IMR-90 (cell line): ENCODE data around the gene SESN2. TPM values are rescaled to one million over a fixed set of nuclear protein-coding genes. Genes with fewer than 3 reads are reported as not detected.

ENCODE experiments used
- ATAC-seq: fragments of 200-7000 bp; cut with Tn5 transposase; 2 replicates; pipeline ENCODE4 v1.9.1; 2020; ENCODE audit warnings: low read depth, mild to moderate bottlenecking, moderate library complexity
- BruUV-seq: library from RNA; stranded (reverse); fragments of 400-500 nt; replicated peaks from 2 replicates; lab custom pipeline; 2021; lab: Mats Ljungman, UMichigan
- CTCF ChIA-PET: fragments of 300-600 bp; formaldehyde crosslinking; extraction: SDS; loops from one replicate; lab custom pipeline; 2021; ENCODE audit warnings: antibody characterized with exemption; lab: Yijun Ruan, JAX
- POLR2A ChIA-PET: fragments of 300-600 bp; sonication (Branson Sonifier 250); formaldehyde crosslinking; loops from one replicate; lab custom pipeline; 2022; ENCODE audit warnings: antibody characterized with exemption; ENCODE audit not compliant: unreplicated experiment; lab: Charles Lee
- DNase-seq: peaks from one replicate; pipeline ENCODE4 v3.0.0; 2013
- H2AFZ ChIP-seq: replicated peaks from 2 replicates; pipeline ENCODE3; 2013; ENCODE audit warnings: low read length, mild to moderate bottlenecking; ENCODE audit not compliant: poor library complexity
- H2AK5ac ChIP-seq: 2 replicates; pipeline ENCODE4 v1.6.1; 2013; ENCODE audit warnings: low read depth, low read length, inconsistent platforms
- H2AK9ac ChIP-seq: replicated peaks from 2 replicates; pipeline ENCODE3; 2013; ENCODE audit warnings: mild to moderate bottlenecking, low read depth, low read length, moderate library complexity; ENCODE audit not compliant: poor library complexity
- H2BK120ac ChIP-seq: 2 replicates; pipeline ENCODE4 v1.6.1; 2013; ENCODE audit warnings: low read depth, low read length, inconsistent platforms
- H2BK15ac ChIP-seq: 3 replicates; pipeline ENCODE4 v1.6.1; 2013; ENCODE audit warnings: low read depth, low read length, inconsistent platforms
- H2BK20ac ChIP-seq: 2 replicates; pipeline ENCODE4 v1.6.1; 2013; ENCODE audit warnings: low read depth, mild to moderate bottlenecking, inconsistent platforms, low read length, moderate library complexity
- H2BK5ac ChIP-seq: 2 replicates; pipeline ENCODE4 v1.6.1; 2013; ENCODE audit warnings: mild to moderate bottlenecking, low read depth, low read length, inconsistent platforms; ENCODE audit not compliant: poor library complexity, severe bottlenecking
- H3K14ac ChIP-seq: replicated peaks from 2 replicates; pipeline ENCODE4 v1.6.1; 2013; ENCODE audit warnings: low read depth, low read length, inconsistent platforms
- H3K18ac ChIP-seq: 2 replicates; pipeline ENCODE4 v1.6.1; 2013; ENCODE audit warnings: low read depth, low read length, control low read depth
- H3K23ac ChIP-seq: 2 replicates; pipeline ENCODE4 v1.6.1; 2013; ENCODE audit warnings: low read depth, low read length, inconsistent platforms
- H3K27ac ChIP-seq: 2 replicates; pipeline ENCODE4 v1.5.1; 2013; ENCODE audit warnings: mild to moderate bottlenecking, control low read depth, low read length; ENCODE audit not compliant: insufficient read depth
- H3K27me3 ChIP-seq: 2 replicates; pipeline ENCODE4 v1.6.1; 2013; ENCODE audit warnings: low read length; ENCODE audit not compliant: control insufficient read depth, insufficient read depth
- H3K36me3 ChIP-seq: 2 replicates; pipeline ENCODE4 v1.6.1; 2013; ENCODE audit warnings: low read length, mixed read lengths; ENCODE audit not compliant: control insufficient read depth, insufficient read depth
- H3K4ac ChIP-seq: 2 replicates; pipeline ENCODE4 v1.6.1; 2013; ENCODE audit warnings: low read depth, low read length, inconsistent platforms
- H3K4me1 ChIP-seq: 2 replicates; pipeline ENCODE4 v1.6.1; 2013; ENCODE audit warnings: low read length, mixed read lengths; ENCODE audit not compliant: control insufficient read depth, insufficient read depth
- H3K4me2 ChIP-seq: 2 replicates; pipeline ENCODE4 v1.6.1; 2013; ENCODE audit warnings: low read depth, mild to moderate bottlenecking, control low read depth, low read length, moderate library complexity
- H3K4me3 ChIP-seq: 2 replicates; pipeline ENCODE4 v1.5.1; 2013; ENCODE audit warnings: low read depth, mild to moderate bottlenecking, control low read depth, low read length, moderate library complexity; ENCODE audit not compliant: insufficient read depth
- H3K56ac ChIP-seq: 2 replicates; pipeline ENCODE4 v1.6.1; 2013; ENCODE audit warnings: low read length, inconsistent platforms; ENCODE audit not compliant: insufficient read depth; ENCODE audit errors: extremely low read depth
- H3K79me1 ChIP-seq, 2 experiments: 2 replicates each; pipeline ENCODE4 v1.6.1; 2013; ENCODE audit warnings: low read length in 2 of 2, inconsistent platforms in 1 of 2, low read depth in 1 of 2
- H3K9ac ChIP-seq: 2 replicates; pipeline ENCODE4 v1.6.1; 2013; ENCODE audit warnings: low read depth, low read length, control low read depth
- H3K9me1 ChIP-seq: 2 replicates; pipeline ENCODE4 v1.6.1; 2013; ENCODE audit warnings: low read length, inconsistent platforms; ENCODE audit not compliant: insufficient read depth
- H3K9me3 ChIP-seq: 2 replicates; pipeline ENCODE4 v1.6.1; 2013; ENCODE audit warnings: low read length; ENCODE audit not compliant: control insufficient read depth, insufficient read depth
- H4K20me1 ChIP-seq: 2 replicates; pipeline ENCODE4 v1.6.1; 2013; ENCODE audit warnings: low read length, inconsistent platforms; ENCODE audit not compliant: insufficient read depth
- H4K5ac ChIP-seq: 2 replicates; pipeline ENCODE4 v1.6.1; 2013; ENCODE audit warnings: mild to moderate bottlenecking, low read depth, low read length, control low read depth
- H4K8ac ChIP-seq, 2 experiments: 2 replicates each; pipeline ENCODE4 v1.6.1; 2013; ENCODE audit warnings: low read depth in 2 of 2, low read length in 2 of 2, control low read depth in 1 of 2, inconsistent platforms in 1 of 2
- H4K91ac ChIP-seq: 2 replicates; pipeline ENCODE4 v1.6.1; 2013; ENCODE audit warnings: low read depth, low read length, inconsistent platforms; ENCODE audit not compliant: insufficient read depth
- CEBPB ChIP-seq: IDR thresholded peaks from 2 replicates; pipeline ENCODE4 v1.6.1; 2012; ENCODE audit warnings: low read depth, low read length, improper control_type of control experiment
- CHD1 ChIP-seq: IDR thresholded peaks from 2 replicates; pipeline ENCODE4 v1.6.1; 2012; ENCODE audit warnings: low read depth, low read length, improper control_type of control experiment
- FOS ChIP-seq: fragments of 150-350 bp; IDR thresholded peaks from 2 replicates; pipeline ENCODE4 v1.6.1; 2016; ENCODE audit warnings: low read depth, low read length
- MAFK ChIP-seq: IDR thresholded peaks from 2 replicates; pipeline ENCODE4 v1.6.1; 2012; ENCODE audit warnings: low read depth, low read length, improper control_type of control experiment
- MAZ ChIP-seq: IDR thresholded peaks from 2 replicates; pipeline ENCODE4 v1.6.1; 2012; ENCODE audit warnings: low read depth, mild to moderate bottlenecking, low read length, improper control_type of control experiment, moderate library complexity, borderline replicate concordance
- MXI1 ChIP-seq: IDR thresholded peaks from 2 replicates; pipeline ENCODE4 v1.6.1; 2012; ENCODE audit warnings: low read depth, mild to moderate bottlenecking, low read length, moderate library complexity, borderline replicate concordance
- POLR2A ChIP-seq: IDR thresholded peaks from 2 replicates; pipeline ENCODE4 v1.6.1; 2012; ENCODE audit warnings: mild to moderate bottlenecking, low read depth, low read length
- RAD21 ChIP-seq: IDR thresholded peaks from 2 replicates; pipeline ENCODE4 v1.6.1; 2012; ENCODE audit warnings: low read length, improper control_type of control experiment
- SMC3 ChIP-seq: fragments of 150-350 bp; IDR thresholded peaks from 2 replicates; pipeline ENCODE4 v1.6.1; 2016; ENCODE audit warnings: low read depth, mild to moderate bottlenecking, antibody characterized with exemption, low read length, moderate library complexity
- WGBS, 2 experiments: methylation state at CpG; one replicate each; pipeline versions ENCODE4 v1.1.5 to v1.1.7; 2013; ENCODE audit warnings: missing lambda C conversion rate in 2 of 2; ENCODE audit not compliant: insufficient read length in 1 of 2; ENCODE audit errors: extremely low coverage in 2 of 2; 5-methylcytosine and 5-hydroxymethylcytosine counted together
- dilution Hi-C: fragments of 300-500 bp; cut with HindIII; formaldehyde crosslinking; loops from one replicate; pipeline ENCODE4 v1.14.3; 2018; ENCODE audit warnings: low sequenced_read_pairs; ENCODE audit not compliant: unreplicated experiment
- in situ Hi-C: fragments of 300-500 bp; cut with MboI; formaldehyde crosslinking; loops from 3 replicates; pipeline ENCODE4 v1.14.3; 2019; ENCODE audit warnings: low sequenced_read_pairs, inconsistent platforms, mixed read lengths
- intact Hi-C: fragments of 100-400 bp; cut with micrococcal nuclease; formaldehyde crosslinking; loops from 2 replicates; pipeline ENCODE4 v1.10.0; 2022
- polyA plus RNA-seq, 3 experiments: library from polyadenylated mRNA; depleted of rRNA; stranded (reverse); fragments of >200 nt; gene quantifications; 2 replicates each; pipeline ENCODE4 v1.2.3, GENCODE V29; 2012; ENCODE audit warnings: low replicate concordance in 1 of 3
- total RNA-seq: library from RNA; depleted of rRNA; stranded (reverse); fragments of >200 nt; gene quantifications from 2 replicates; pipeline ENCODE4 v1.2.3, GENCODE V29; 2012
- TF ChIP-seq, protein P1 (sequence below): fragments of 150-350 bp; IDR thresholded peaks from 2 replicates; pipeline ENCODE4 v1.6.1; 2017; ENCODE audit warnings: mild to moderate bottlenecking, antibody characterized with exemption, low read length, low read depth
- TF ChIP-seq, protein P2 (sequence below): fragments of 150-350 bp; IDR thresholded peaks from 2 replicates; pipeline ENCODE4 v1.6.1; 2016; ENCODE audit warnings: low read depth, mild to moderate bottlenecking, low read length, moderate library complexity, borderline replicate concordance

Gene SESN2
- total and polyA plus RNA-seq, 2 of the 4 experiments (the other 2 are of a cell fraction), result 10.2 to 20.9 TPM

DNA sequence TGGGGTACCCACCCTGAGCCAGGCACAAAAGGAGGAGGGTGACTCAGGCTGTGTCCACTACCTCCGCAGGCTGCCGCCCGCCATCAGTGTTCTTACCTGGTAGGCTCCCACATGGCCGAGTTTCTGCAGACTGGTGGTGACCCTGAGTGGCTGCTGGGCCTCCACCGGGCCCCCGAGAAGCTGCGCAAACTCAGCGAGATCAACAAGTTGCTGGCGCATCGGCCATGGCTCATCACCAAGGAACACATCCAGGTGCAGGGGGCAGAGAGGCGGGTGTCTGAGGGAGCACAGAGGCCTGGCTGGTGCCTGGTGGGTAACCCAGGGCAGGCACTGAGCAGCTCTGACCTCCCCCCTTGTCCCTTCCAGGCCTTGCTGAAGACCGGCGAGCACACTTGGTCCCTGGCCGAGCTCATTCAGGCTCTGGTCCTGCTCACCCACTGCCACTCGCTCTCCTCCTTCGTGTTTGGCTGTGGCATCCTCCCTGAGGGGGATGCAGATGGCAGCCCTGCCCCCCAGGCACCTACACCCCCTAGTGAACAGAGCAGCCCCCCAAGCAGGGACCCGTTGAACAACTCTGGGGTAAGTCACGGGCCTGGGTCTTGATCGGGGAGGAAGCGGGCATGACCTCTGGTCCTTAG, 13.0 kb downstream of the SESN2 start:
- Histone ChIP-seq H2BK5ac (no peak overlapping the region), H3K9ac (no peak overlapping the region), H3K79me1 (peaks cover 39 to 81% of the 10 kb centered on the region in 2 experiments), H3K23ac (no peak overlapping the region), H2BK20ac (no peak overlapping the region), H2BK120ac (no peak overlapping the region), H3K18ac (no peak overlapping the region), H4K8ac (no peak overlapping the region), H2BK15ac (no peak overlapping the region), H3K9me3 (no peaks in the 10 kb centered on the region), H3K14ac (no peak overlapping the region), H3K27me3 (no peaks in the 10 kb centered on the region), H2AK9ac (no peak overlapping the region), H3K4ac (no peak overlapping the region), H4K91ac (no peak overlapping the region), H4K20me1 (peaks cover 84% of the 10 kb centered on the region), H4K5ac (no peak overlapping the region), H2AK5ac (no peak overlapping the region), H3K4me2 (no peak overlapping the region), H3K9me1 (peaks cover 14% of the 10 kb centered on the region; the same call in 1 of the 2 replicates), H3K4me3 (no peak overlapping the region), H3K56ac (no peak overlapping the region), H3K36me3 (peaks cover 58% of the 10 kb centered on the region), H3K27ac (no peak overlapping the region), H2AFZ (peak overlapping the region; percentile 39), H3K4me1 (no peaks in the 10 kb centered on the region; the same call in 1 of the 2 replicates)
- dilution Hi-C loops (no loop called here), in situ Hi-C loops (no loop called here), intact Hi-C loops (no loop called here)
- ChIA-PET POLR2A (no interaction called here), CTCF (interaction anchor here (1.0 kb wide), 1 partner anchor 22 kb away, joined by 3 read pairs; no protein-coding TSS in a partner anchor)
- ATAC-seq (no peak), DNase-seq (no peak)
- BruUV-seq, result no TSS peak
- 94% methylated on average over 10 of the region's 20 CpGs; no CpG with 5 or more reads in 1 of the 2 experiments for WGBS, 2 experiments
- no peak for TF ChIP-seq MXI1
- no peak for TF ChIP-seq CEBPB
- TF ChIP-seq RAD21, result no peak
- TF ChIP-seq POLR2A, result no peak
- no peak for TF ChIP-seq FOS
- TF ChIP-seq, protein P1, sequence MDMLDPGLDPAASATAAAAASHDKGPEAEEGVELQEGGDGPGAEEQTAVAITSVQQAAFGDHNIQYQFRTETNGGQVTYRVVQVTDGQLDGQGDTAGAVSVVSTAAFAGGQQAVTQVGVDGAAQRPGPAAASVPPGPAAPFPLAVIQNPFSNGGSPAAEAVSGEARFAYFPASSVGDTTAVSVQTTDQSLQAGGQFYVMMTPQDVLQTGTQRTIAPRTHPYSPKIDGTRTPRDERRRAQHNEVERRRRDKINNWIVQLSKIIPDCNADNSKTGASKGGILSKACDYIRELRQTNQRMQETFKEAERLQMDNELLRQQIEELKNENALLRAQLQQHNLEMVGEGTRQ, result no peak
- no peak for TF ChIP-seq MAZ
- no peak for TF ChIP-seq SMC3
- TF ChIP-seq MAFK, result no peak
- TF ChIP-seq, protein P2, sequence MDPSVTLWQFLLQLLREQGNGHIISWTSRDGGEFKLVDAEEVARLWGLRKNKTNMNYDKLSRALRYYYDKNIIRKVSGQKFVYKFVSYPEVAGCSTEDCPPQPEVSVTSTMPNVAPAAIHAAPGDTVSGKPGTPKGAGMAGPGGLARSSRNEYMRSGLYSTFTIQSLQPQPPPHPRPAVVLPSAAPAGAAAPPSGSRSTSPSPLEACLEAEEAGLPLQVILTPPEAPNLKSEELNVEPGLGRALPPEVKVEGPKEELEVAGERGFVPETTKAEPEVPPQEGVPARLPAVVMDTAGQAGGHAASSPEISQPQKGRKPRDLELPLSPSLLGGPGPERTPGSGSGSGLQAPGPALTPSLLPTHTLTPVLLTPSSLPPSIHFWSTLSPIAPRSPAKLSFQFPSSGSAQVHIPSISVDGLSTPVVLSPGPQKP, result no peak
- no peak for TF ChIP-seq CHD1
